ENCODE data around the gene TOLLIP.

DNA sequence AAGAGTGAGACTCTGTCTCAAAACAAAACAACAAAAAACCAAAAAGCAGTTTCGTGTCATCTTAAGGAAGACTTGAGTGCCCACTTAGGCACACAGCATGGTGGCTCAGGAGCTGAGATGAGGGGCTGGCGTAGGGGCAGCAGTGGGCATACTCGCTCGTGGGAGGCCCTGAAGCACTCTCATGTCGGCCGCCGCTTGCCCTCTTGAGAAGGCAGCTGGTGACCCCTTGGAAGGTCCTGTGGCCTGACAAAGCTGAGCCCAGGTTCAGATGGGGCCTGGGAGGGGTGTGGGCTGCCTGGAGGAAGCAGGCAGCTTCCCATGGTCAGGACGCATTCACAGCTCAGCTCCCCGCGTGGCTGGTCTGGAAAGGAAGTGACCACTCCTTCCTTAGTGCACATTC lies 71.6 kb downstream of the TOLLIP start:
- TF ChIP-seq SREBF2 (CRISPR knock-in tag; IDR thresholded peaks at IDR 0.05) = no peak
- TF ChIP-seq SMARCA4 (IDR thresholded peaks at IDR 0.05) = no peak
- TF ChIP-seq ELF4 (CRISPR knock-in tag; IDR thresholded peaks at IDR 0.05) = no peak
- no peak for TF ChIP-seq GABPA (tag; conservative IDR thresholded peaks at IDR 0.05; ENCODE audit: low read depth)
- TF ChIP-seq TRIM28 (IDR thresholded peaks at IDR 0.05) = no peak
- TF ChIP-seq POLR2A (conservative IDR thresholded peaks at IDR 0.05) = no peak
- TF ChIP-seq YY1 (IDR thresholded peaks at IDR 0.05; ENCODE audit: borderline replicate concordance in 1 of 3, control insufficient read depth in 1 of 3, extremely low read depth in 1 of 3, insufficient read depth in 3 of 3, insufficient read length in 1 of 3, insufficient replicate concordance in 2 of 3, low read depth in 1 of 3, low read length in 2 of 3) = no peak

Data from K562 (cell line).